HG02571 (cell line): ENCODE data around the gene AKAP7.
A peak's percentile ranks its signal among the peaks of the same experiment; 100 is the strongest.
"Not testable (repeated sequence)": the region's sequence is repeated elsewhere in the genome, so short reads cannot be mapped to it uniquely, and the experiment has no call there.

ENCODE experiments used
- ATAC-seq: cut with Tn5 transposase; IDR thresholded peaks from one replicate; pipeline ENCODE4 v1.9.1; 2021; ENCODE audit warnings: mild to moderate bottlenecking, moderate library complexity; ENCODE audit not compliant: unreplicated experiment

Gene AKAP7

DNA sequence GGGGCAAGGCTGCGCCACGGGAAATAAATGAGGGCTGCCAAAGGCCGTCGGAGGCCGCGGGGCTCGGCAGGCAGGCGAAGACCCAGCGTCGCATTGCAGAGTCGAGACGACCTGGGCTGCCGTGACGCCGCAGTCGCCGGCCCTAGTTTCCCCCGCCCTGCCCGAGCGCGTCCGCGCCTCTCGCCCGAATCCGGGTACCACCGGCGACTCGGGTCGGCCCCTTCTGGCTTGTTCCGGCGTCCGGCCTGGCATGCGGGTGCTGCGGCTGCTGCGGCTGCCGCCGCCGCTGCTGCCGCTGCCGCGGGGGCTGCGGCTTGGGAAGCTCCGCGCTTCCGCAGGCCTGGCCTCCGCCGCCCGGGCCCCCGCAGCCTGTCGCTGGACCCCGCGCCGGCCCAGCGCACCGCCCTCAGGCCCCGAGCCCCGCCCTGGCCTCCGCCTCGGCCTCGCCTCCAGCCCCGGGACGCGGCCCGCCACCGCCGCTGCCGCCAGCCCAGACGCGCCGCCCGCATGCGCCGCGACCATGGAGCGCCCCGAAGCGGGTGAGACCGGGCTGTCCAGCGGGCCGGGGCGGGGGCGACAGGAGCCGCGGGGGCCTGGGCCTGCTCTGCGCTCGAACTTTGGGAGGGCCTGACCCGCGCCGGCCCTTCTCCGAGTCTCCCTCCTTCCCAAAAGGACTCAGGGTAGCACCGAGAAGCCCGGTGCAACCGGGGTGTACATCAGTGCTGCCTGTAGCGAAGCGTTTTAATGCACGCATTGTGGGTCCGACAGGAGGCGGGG lies at the start of gene AKAP7:
Gene AKAP7 (plus strand): TSS at position 224 of the 777 bp plus-strand sequence. CDS start 297 bp downstream, at position 521.
- peak; percentile 77 for ATAC-seq

- not testable (repeated sequence) for ATAC-seq
Measured at GRCh38 chr6:131090339-131090738, 44.9 kb upstream of the AKAP7 start.

DNA sequence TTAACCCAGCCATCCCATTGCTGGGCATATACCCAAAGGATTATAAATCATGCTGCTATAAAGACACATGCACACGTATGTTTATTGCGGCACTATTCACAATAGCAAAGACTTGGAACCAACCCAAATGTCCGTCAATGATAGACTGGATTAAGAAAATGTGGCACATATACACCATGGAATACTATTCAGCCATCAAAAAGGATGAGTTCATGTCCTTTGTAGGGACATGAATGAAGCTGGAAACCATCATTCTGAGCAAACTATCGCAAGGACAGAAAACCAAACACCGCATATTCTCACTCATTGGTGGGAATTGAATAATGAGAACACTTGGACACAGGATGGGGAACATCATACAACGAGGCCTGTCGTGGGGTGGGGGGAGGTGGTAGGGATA lies 43.3 kb upstream of the AKAP7 start:
- not testable (repeated sequence) for ATAC-seq

DNA sequence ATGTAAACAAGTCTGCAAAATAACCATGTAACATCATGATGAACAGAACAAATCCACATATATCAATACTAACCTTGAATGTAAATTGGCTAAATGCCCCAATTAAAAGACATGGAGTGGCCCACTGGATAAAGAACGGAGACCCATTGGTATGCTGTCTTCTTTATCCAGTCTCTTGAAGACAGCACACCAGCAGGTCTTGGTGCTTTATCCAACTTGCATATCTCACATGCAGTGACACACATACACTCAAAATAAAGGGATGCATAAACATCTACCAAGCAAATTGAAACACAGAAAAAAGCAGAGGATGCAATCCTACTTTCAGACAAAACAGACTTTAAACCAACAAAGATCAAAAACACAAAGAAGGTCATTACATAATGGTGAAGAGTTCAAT lies 41.9 kb upstream of the AKAP7 start:
- ATAC-seq, result no peak

DNA sequence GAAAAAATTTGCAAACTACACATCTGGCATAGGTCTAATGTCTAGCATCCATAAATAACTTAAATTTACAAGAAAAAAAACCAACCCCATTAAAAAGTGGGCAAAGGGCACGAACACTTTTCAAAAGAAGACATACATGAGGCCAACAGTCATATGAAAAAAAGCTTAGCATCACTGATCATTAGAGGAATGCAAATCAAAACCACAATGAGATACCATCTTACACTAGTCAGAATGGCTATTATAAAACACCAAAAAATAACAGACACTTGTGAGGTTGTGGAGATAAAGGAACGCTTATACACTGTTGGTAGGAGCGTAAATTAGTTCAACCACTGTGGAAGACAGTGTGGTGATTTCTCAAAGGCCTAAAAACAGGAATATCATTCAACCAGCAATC lies 38.5 kb upstream of the AKAP7 start:
- ATAC-seq, result no peak

DNA sequence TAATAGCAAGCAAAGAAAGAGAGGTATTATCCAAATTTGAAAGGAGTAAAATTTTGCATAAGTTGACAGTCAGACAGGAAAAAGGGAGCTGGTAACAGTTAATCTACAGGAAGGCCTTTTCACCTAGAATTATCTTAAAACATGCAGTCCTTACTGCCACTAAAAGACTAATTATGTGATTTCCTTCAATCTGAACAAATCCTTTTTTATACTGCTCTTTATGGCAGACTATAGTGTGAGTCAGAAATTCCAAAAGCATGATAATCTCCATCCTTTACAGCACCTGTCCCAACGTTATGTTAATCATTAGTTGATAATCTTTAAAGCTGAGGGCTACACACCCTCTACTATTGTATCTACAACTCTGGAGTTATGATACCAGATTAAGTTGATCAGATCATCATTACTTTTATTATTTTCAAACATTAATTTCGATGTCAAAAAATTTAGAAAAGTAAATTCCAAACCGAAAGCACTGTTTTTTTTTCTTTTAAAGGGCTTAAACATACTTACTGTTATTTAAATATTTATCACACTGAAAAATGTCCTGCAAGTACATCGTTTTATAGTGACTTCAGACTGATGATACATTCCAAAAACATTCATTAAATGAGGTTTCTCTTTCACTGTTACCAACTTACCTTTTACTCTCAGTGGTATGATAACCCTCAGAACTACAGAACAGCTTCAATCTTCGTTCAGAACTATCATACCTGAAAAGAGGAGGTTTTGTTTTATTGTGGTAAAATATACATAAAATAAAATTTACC lies 33.2 kb upstream of the AKAP7 start:
- no peak for ATAC-seq

DNA sequence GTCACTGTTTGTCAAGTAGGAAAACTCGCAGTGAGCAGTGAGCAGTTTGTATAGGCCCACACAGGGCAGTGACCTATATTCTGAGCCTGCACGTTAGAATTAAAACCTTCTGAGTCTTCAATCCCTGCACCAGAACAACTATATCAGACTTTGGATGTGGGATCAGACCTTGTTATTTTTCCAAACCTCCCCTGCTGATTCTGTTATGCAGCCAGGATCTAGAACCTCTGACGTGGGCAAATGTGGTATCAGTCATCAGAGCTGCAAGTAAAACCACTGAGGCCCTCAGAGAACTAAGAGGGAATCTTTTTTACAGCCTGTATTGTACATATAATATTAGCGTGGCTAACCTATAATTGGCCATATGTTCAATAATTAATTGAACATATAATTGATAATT lies 32.0 kb upstream of the AKAP7 start:
- no peak for ATAC-seq

DNA sequence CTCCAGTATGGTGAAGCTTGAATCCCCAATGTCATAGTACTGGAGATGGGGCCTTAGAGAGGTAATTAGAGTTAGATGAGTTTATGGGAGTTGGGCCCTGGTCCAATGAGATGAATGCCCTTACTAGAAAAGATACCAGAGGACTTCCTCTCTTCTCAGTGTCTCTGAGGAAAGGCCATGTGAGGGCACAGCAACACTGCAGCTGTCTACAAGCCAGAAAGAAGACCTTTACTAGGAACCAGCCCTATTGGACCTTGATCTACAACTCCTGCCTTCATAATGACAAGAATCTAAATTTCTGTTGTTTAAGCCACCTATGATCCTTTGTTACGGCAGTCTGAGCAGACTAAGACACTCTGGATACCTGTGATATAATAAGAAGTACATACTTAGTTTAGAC lies 31.4 kb upstream of the AKAP7 start:
- ATAC-seq, result no peak

DNA sequence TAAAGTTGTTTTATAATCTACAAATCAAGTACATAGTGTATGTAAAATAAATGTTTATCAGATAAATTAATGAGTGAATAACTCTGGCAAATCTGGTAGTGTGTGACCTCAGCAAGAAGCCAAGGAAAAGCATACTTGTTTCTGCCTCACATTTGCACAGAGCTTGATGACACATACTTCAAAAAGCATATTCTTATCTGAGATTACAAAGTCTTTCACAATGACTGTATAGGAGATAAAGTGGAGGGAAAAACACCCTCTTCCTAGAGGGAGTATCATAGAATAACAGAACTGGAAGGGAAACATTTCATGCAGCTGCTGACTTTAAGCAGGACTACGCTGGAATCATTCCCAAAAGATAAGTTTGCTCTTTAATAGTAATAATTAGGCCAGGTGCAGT lies 28.1 kb upstream of the AKAP7 start:
- ATAC-seq, result no peak

DNA sequence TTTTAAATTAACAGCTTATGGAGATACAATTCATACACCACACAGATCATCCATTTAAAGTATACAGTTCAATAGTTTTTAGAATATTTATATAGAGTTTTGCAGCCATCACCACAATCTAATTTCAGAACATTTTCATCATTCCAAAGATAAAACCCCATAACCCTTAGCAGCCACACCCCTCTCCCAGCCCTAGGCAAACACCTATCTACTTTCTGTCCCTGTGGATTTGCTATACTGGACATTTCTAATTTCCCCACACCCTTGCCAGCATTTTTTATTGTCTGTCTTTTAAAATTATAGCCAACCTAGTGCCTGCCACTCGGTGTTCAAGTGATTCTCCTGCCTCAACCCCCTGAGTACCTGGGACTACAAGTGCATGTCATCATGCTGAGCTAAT lies 23.0 kb upstream of the AKAP7 start:
- ATAC-seq, result no peak

- ATAC-seq, result no peak
Measured at GRCh38 chr6:131115651-131116050, 19.6 kb upstream of the AKAP7 start.

GRCh38 chr6:131116321-131116720 lies 18.9 kb upstream of the AKAP7 start:
- ATAC-seq, result no peak

GRCh38 chr6:131116755-131117360 lies 18.4 kb upstream of the AKAP7 start:
- no peak for ATAC-seq

GRCh38 chr6:131117878-131118277 lies 17.4 kb upstream of the AKAP7 start:
- no peak for ATAC-seq

DNA sequence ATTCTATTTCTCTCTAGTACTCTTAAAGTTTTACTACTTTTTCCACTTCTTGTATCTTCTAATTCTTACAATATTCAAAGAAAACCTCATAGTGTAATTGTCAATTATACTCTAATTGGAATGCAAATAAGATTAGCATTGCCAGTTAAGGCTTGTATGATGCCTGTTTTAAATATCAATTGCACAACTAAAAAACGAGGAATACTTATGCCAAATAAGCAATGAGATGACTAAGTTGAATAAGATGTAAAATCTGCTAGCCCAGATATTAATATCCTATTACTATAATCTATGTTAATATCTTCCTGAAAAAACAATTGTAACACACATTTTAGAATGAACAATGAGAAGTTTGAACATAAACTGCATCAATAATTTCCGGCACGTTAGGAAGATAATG lies 13.3 kb upstream of the AKAP7 start:
- no peak for ATAC-seq

GRCh38 chr6:131122516-131122915 lies 12.8 kb upstream of the AKAP7 start:
- ATAC-seq, result no peak

DNA sequence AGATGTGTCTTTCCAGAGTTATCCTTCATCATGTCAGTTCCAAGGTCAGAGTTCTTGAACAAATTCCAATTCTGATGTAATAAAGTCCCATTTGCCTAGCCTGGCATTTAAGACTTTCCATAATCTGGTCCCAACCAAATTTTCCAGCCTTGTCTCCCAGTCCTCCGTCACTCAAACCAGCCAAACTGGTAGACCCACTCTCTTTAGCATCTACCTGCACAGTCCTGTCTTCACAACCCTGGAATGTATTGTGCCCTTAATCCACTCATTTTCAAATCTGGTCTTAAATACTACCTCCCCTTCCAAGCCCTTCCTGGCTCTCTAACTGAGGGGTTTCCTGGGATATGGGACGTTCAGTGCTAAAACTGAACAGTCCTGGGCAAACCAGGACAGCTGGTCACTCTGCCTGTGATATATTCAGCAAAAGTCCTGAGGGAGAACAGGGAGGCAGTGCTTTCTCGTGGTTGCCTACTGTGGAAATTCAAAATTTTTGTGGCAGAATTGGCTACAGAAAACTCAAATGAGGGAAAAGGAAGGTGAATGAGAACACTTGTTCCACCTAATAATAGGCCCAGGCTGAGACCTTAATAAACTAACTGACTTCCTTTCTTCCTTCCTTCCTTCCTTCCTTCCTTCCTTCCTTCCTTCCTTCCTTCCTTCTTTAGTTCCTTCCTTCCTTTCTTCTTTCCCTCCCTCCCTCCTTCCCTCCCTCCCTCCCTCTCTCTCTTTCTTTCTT lies 10.8 kb upstream of the AKAP7 start:
- ATAC-seq, result no peak

- no peak for ATAC-seq
Measured at GRCh38 chr6:131125431-131125830, 9.8 kb upstream of the AKAP7 start.

GRCh38 chr6:131129689-131130553 lies 5.3 kb upstream of the AKAP7 start:
- ATAC-seq, result no peak

- no peak for ATAC-seq
Measured at GRCh38 chr6:131130554-131130940, 4.7 kb upstream of the AKAP7 start.
